ENCODE data around the gene SBDS.

GRCh38 chr7:66946545-66946944 lies 48.8 kb downstream of the SBDS start:
- TF ChIP-seq CEBPB (IDR thresholded peaks at IDR 0.05) (no peak), POLR2A (IDR thresholded peaks at IDR 0.05; ENCODE audit: low read length) (no peak), CTCF (IDR thresholded peaks at IDR 0.05) (no peak), E2F6 (IDR thresholded peaks at IDR 0.05; ENCODE audit: borderline replicate concordance, low read depth) (no peak), USF2 (IDR thresholded peaks at IDR 0.05) (no peak), HDAC2 (IDR thresholded peaks at IDR 0.05) (no peak), CBX8 (IDR thresholded peaks at IDR 0.05) (no peak), ZFP36 (IDR thresholded peaks at IDR 0.05; ENCODE audit: borderline replicate concordance, partially characterized antibody) (no peak), EHMT2 (IDR thresholded peaks at IDR 0.05; ENCODE audit: low read depth) (no peak), ESRRA (IDR thresholded peaks at IDR 0.05; ENCODE audit: borderline replicate concordance, low read length) (no peak), MAX (IDR thresholded peaks at IDR 0.05) (no peak), JUN (IDR thresholded peaks at IDR 0.05) (no peak), REST (IDR thresholded peaks at IDR 0.05) (no peak)

All from A549 (cell line).